PFSK-1 (cell line): ENCODE results near the gene STK25.
A peak's percentile ranks its signal among the peaks of the same experiment; 100 is the strongest.

Experiments
- FOXP2 ChIP-seq: optimal IDR thresholded peaks from 2 replicates; pipeline ENCODE3; 2011; ENCODE audit warnings: borderline replicate concordance, control low read depth, inconsistent platforms; ENCODE audit not compliant: insufficient read depth; ENCODE audit errors: extremely low read length, extremely low read depth
- POLR2AphosphoS5 ChIP-seq: IDR thresholded peaks from 2 replicates; pipeline ENCODE4 v1.6.1; 2012; ENCODE audit warnings: low read depth, mild to moderate bottlenecking, control low read depth, low read length, moderate library complexity
- REST ChIP-seq, 2 experiments: IDR thresholded peaks; 2 replicates each; pipeline versions ENCODE4 v1.6.1 to v1.8.0; 2011 to 2012; ENCODE audit warnings: low read depth in 2 of 2, low read length in 2 of 2, control low read depth in 1 of 2, inconsistent platforms in 1 of 2, mild to moderate bottlenecking in 1 of 2, moderate library complexity in 1 of 2; ENCODE audit not compliant: insufficient read depth in 1 of 2
- SIN3A ChIP-seq: IDR thresholded peaks from 2 replicates; pipeline ENCODE4 v1.6.1; 2012; ENCODE audit warnings: mild to moderate bottlenecking, low read length, moderate library complexity, borderline replicate concordance; ENCODE audit not compliant: insufficient read depth
- TAF1 ChIP-seq: IDR thresholded peaks from 2 replicates; pipeline ENCODE4 v1.6.1; 2012; ENCODE audit warnings: low read length, control low read depth, borderline replicate concordance; ENCODE audit not compliant: insufficient read depth

- TF ChIP-seq REST (IDR thresholded peaks at IDR 0.05; ENCODE audit: insufficient read depth in 1 of 2, low read depth in 2 of 2, low read length in 2 of 2) (no peak), POLR2AphosphoS5 (0 out of 2 replicates have a peak, but pooled peaks have one; percentile 16), SIN3A (no peak), FOXP2 (no peak), TAF1 (no peak)
These were observed 17.4 kb downstream of the STK25 start for GRCh38 chr2:241490825-241491506.
